GM12891 (cell line): ENCODE data around the gene MFN1.

Source experiments
- POLR2A ChIP-seq: IDR thresholded peaks from 2 replicates; pipeline ENCODE4 v1.6.1; 2011; ENCODE audit warnings: low read depth, low read length, control low read depth
- POLR2AphosphoS5 ChIP-seq: IDR thresholded peaks from 2 replicates; pipeline ENCODE4 v1.6.1; 2011; ENCODE audit warnings: low read depth, low read length, control low read depth
- SPI1 ChIP-seq: IDR thresholded peaks from 2 replicates; pipeline ENCODE4 v1.6.1; 2011; ENCODE audit warnings: low read depth, low read length, control low read depth

GRCh38 chr3:179324270-179324754 is 23.2 kb upstream of the MFN1 start:
- TF ChIP-seq POLR2A (no peak), POLR2AphosphoS5 (no peak), SPI1 (no peak)
